Measurements from ENCODE around the gene PDE6H.

PDE6H gene

DNA sequence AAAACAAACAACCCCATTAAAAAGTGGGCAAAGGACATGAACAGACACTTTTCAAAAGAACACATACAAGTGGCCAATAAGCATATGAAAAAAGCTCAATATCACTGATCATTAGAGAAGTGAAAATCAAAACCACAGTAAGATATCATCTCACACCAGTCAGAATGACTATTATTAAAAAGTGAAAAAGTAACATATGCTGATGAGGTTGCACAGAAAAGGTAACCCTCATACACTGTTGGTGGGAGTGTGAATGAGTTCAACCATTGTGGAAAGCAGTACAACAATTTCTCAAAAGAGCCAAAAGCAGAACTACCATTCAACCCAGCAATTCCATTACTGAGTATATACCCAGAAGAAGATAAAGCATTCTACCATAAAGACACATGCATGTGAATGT is 18.2 kb downstream of the PDE6H start:
- Histone ChIP-seq H3K4me1 (ENCODE audit: insufficient read depth, low read length, poor library complexity, severe bottlenecking) (peaks cover 21% of the 10 kb centered on the region), H3K79me2 (ENCODE audit: insufficient read depth, low read length) (no peaks in the 10 kb centered on the region), H3K9ac (ENCODE audit: low read depth, low read length, poor library complexity, severe bottlenecking) (no peak overlapping the region), H3K4me3 (ENCODE audit: low read length, poor library complexity, severe bottlenecking) (no peak overlapping the region), H3K27me3 (ENCODE audit: insufficient read depth, low read length, poor library complexity, severe bottlenecking) (no peaks in the 10 kb centered on the region), H3F3A (ENCODE audit: low read depth) (no peaks in the 10 kb centered on the region), H3K36me3 (ENCODE audit: insufficient read depth, low read length) (no peaks in the 10 kb centered on the region), H2AFZ (ENCODE audit: low read length) (no peak overlapping the region), H3K9me3 (ENCODE audit: insufficient read depth, low read depth, low read length) (no peaks in the 10 kb centered on the region), H3K4me2 (ENCODE audit: low read depth, low read length, poor library complexity, severe bottlenecking) (no peak overlapping the region), H3K9me2 (replicated peaks; ENCODE audit: low read depth, low read length) (no peaks in the 10 kb centered on the region), H4K20me1 (ENCODE audit: insufficient read depth, low read length, poor library complexity, severe bottlenecking) (no peaks in the 10 kb centered on the region)
- no peak for TF ChIP-seq EZH2phosphoT487 (IDR thresholded peaks at IDR 0.05; ENCODE audit: borderline replicate concordance)
- TF ChIP-seq, protein P1, sequence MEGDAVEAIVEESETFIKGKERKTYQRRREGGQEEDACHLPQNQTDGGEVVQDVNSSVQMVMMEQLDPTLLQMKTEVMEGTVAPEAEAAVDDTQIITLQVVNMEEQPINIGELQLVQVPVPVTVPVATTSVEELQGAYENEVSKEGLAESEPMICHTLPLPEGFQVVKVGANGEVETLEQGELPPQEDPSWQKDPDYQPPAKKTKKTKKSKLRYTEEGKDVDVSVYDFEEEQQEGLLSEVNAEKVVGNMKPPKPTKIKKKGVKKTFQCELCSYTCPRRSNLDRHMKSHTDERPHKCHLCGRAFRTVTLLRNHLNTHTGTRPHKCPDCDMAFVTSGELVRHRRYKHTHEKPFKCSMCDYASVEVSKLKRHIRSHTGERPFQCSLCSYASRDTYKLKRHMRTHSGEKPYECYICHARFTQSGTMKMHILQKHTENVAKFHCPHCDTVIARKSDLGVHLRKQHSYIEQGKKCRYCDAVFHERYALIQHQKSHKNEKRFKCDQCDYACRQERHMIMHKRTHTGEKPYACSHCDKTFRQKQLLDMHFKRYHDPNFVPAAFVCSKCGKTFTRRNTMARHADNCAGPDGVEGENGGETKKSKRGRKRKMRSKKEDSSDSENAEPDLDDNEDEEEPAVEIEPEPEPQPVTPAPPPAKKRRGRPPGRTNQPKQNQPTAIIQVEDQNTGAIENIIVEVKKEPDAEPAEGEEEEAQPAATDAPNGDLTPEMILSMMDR (conservative IDR thresholded peaks at IDR 0.05; ENCODE audit: low read length): no peak

DNA sequence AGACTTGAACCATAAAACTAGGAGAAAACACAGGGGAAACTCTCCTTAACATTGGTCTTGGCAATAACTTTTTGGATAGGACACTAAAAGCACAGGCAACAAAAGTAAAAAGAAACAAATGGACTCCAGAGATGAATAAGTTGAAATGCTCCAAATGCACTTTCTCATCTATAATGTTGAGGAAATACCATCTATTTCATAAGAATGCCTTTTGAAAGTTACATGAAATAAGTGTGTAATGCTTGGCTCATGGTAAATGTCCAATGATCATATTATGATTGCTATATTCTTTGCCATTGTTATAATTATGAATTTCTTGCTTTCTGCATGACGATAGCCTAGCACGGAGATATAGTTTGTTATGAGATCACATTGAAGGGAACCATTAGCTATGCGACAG is 19.8 kb downstream of the PDE6H start:
- TF ChIP-seq, protein P1 (conservative IDR thresholded peaks at IDR 0.05; ENCODE audit: low read length): no peak
- no peak for TF ChIP-seq EZH2phosphoT487 (IDR thresholded peaks at IDR 0.05; ENCODE audit: borderline replicate concordance)
- Histone ChIP-seq H3K4me3 (ENCODE audit: low read length, poor library complexity, severe bottlenecking) (no peak overlapping the region), H3F3A (ENCODE audit: low read depth) (no peaks in the 10 kb centered on the region)

DNA sequence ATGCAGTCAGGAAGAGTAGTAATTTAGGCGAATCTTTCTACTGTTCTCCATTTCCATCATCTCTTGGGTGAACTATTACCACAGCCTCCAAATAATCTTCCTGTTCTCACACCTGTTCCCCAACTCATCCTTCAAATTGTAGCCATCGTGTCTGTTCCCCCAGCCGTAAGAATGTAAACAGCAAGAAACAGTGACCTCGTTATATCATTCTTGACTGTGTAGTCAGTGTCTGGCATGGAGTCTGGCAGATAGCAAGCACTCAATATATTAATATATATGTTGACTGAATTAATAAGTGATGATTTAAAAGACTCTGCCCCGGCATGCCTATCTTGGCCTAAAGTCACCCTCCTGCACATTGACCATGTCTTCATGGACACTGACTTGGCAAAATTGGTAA is 20.3 kb downstream of the PDE6H start:
- TF ChIP-seq, protein P1 (conservative IDR thresholded peaks at IDR 0.05; ENCODE audit: low read length): no peak
- TF ChIP-seq EZH2phosphoT487 (IDR thresholded peaks at IDR 0.05; ENCODE audit: borderline replicate concordance): no peak
- no peaks in the 10 kb centered on the region for H3K9me3 ChIP-seq (ENCODE audit: insufficient read depth, low read depth, low read length)
- H4K20me1 ChIP-seq (ENCODE audit: insufficient read depth, low read length, poor library complexity, severe bottlenecking): no peaks in the 10 kb centered on the region
- H3K9ac ChIP-seq (ENCODE audit: low read depth, low read length, poor library complexity, severe bottlenecking): no peak overlapping the region
- H3K27me3 ChIP-seq (ENCODE audit: insufficient read depth, low read length, poor library complexity, severe bottlenecking): no peaks in the 10 kb centered on the region
- no peaks in the 10 kb centered on the region for H3K79me2 ChIP-seq (ENCODE audit: insufficient read depth, low read length)
- no peaks in the 10 kb centered on the region for H3F3A ChIP-seq (ENCODE audit: low read depth)
- H3K4me1 ChIP-seq (ENCODE audit: insufficient read depth, low read length, poor library complexity, severe bottlenecking): peaks cover 21% of the 10 kb centered on the region
- H3K4me2 ChIP-seq (ENCODE audit: low read depth, low read length, poor library complexity, severe bottlenecking): no peak overlapping the region
- H3K4me3 ChIP-seq (ENCODE audit: low read length, poor library complexity, severe bottlenecking): no peak overlapping the region
- 0 out of 2 replicates have a peak overlapping the region, but pooled peaks have one; percentile 2 for H2AFZ ChIP-seq (ENCODE audit: low read length)
- no peaks in the 10 kb centered on the region for H3K36me3 ChIP-seq (ENCODE audit: insufficient read depth, low read length)
- no peaks in the 10 kb centered on the region for H3K9me2 ChIP-seq (replicated peaks; ENCODE audit: low read depth, low read length)

More for the DNA sequence above, 19.8 kb downstream of the PDE6H start:
- no peaks in the 10 kb centered on the region for H4K20me1 ChIP-seq (ENCODE audit: insufficient read depth, low read length, poor library complexity, severe bottlenecking)
- H3K79me2 ChIP-seq (ENCODE audit: insufficient read depth, low read length): no peaks in the 10 kb centered on the region
- H3K4me1 ChIP-seq (ENCODE audit: insufficient read depth, low read length, poor library complexity, severe bottlenecking): peaks cover 21% of the 10 kb centered on the region
- no peak overlapping the region for H3K4me2 ChIP-seq (ENCODE audit: low read depth, low read length, poor library complexity, severe bottlenecking)
- 0 out of 2 replicates have a peak overlapping the region, but pooled peaks have one; percentile 2 for H2AFZ ChIP-seq (ENCODE audit: low read length)
- H3K36me3 ChIP-seq (ENCODE audit: insufficient read depth, low read length): no peaks in the 10 kb centered on the region
- no peaks in the 10 kb centered on the region for H3K27me3 ChIP-seq (ENCODE audit: insufficient read depth, low read length, poor library complexity, severe bottlenecking)
- H3K9me2 ChIP-seq (replicated peaks; ENCODE audit: low read depth, low read length): no peaks in the 10 kb centered on the region
- H3K9me3 ChIP-seq (ENCODE audit: insufficient read depth, low read depth, low read length): no peaks in the 10 kb centered on the region
- H3K9ac ChIP-seq (ENCODE audit: low read depth, low read length, poor library complexity, severe bottlenecking): no peak overlapping the region

Measured in Loucy (cell line).